ENCODE results near the gene LILRA2.

GRCh38 chr19:54594737-54595136, 21.1 kb downstream of the LILRA2 start:
- TF ChIP-seq CTCF (IDR thresholded peaks at IDR 0.05; ENCODE audit: borderline replicate concordance, extremely low read depth, low read length, poor library complexity, severe bottlenecking) (no peak), EZH2 (IDR thresholded peaks at IDR 0.05; ENCODE audit: borderline replicate concordance, low read depth, low read length, severe bottlenecking) (no peak)

Measured in DND-41 (cell line).